Sigmoid colon (tissue), 7 donors: ENCODE measurements around the gene LPP. TPM values are rescaled to one million over a fixed set of nuclear protein-coding genes. Genes with fewer than 3 reads are reported as not detected.

Experiments
- DNase-seq: peaks from one replicate; pipeline ENCODE4 v3.0.0-alpha.2; 2019
- H3K27ac ChIP-seq, 4 donors: fragments of 200-600 bp; sonication (generic); one replicate each; pipeline ENCODE4 v1.5.1; 2016 to 2019; ENCODE audit warnings: mild to moderate bottlenecking in 1 of 4
- H3K27me3 ChIP-seq, 3 donors: fragments of 200-600 bp; sonication (generic); one replicate each; pipeline ENCODE4 v1.5.1; 2019; ENCODE audit warnings: mild to moderate bottlenecking in 1 of 3
- H3K36me3 ChIP-seq, 4 donors: fragments of 200-600 bp; sonication (generic); one replicate each; pipeline ENCODE4 v1.5.1; 2016 to 2019
- H3K4me1 ChIP-seq, 4 donors: fragments of 200-600 bp; sonication (generic); one replicate each; pipeline ENCODE4 v1.5.1; 2017 to 2019
- H3K4me3 ChIP-seq, 4 donors: fragments of 200-600 bp; sonication (generic); one replicate each; pipeline ENCODE4 v1.5.1; 2017 to 2019; ENCODE audit warnings: mild to moderate bottlenecking in 2 of 4, moderate library complexity in 1 of 4
- H3K9me3 ChIP-seq, 4 donors: fragments of 200-600 bp in 3 of 4; sonication (generic) in 3 of 4; one replicate each; pipeline versions ENCODE4 v1.5.1 to v1.6.1; 2013 to 2019
- CTCF ChIP-seq, 4 experiments: fragments of 450-650 bp in 3 of 4; fragments of 200-600 bp in 1 of 4; IDR thresholded peaks; one replicate each; pipeline ENCODE4 v1.5.1; 2016 to 2019; ENCODE audit warnings: antibody characterized with exemption in 4 of 4, mild to moderate bottlenecking in 3 of 4, moderate library complexity in 2 of 4
- EP300 ChIP-seq, 4 donors: sonication (generic); formaldehyde crosslinking; IDR thresholded peaks; one replicate each; pipeline ENCODE4 v1.6.1; 2017; ENCODE audit warnings: antibody characterized with exemption in 4 of 4
- POLR2A ChIP-seq, 2 donors: fragments of 450-650 bp; IDR thresholded peaks; one replicate each; pipeline ENCODE4 v1.6.1; 2016; ENCODE audit warnings: antibody characterized with exemption in 2 of 2, mild to moderate bottlenecking in 2 of 2, moderate library complexity in 2 of 2
- POLR2AphosphoS5 ChIP-seq, 4 donors: sonication (generic); formaldehyde crosslinking; IDR thresholded peaks; one replicate each; pipeline ENCODE4 v1.6.1; 2017; ENCODE audit warnings: antibody characterized with exemption in 4 of 4
- WGBS, 2 donors: extraction: QIAGEN DNeasy Blood & Tissue Kit; methylation state at CpG; one replicate each; pipeline ENCODE4 v1.1.7; 2013; 5-methylcytosine and 5-hydroxymethylcytosine counted together
- intact Hi-C: fragments of 100-400 bp; cut with DNase I; formaldehyde crosslinking; loops from one replicate; pipeline ENCODE4 v1.15.1; 2023
- polyA plus RNA-seq, 3 donors: library from polyadenylated mRNA; stranded (reverse); fragments of 200-250 nt; gene quantifications; one replicate each; pipeline ENCODE4 v1.2.3, GENCODE V29; 2013
- total RNA-seq, 4 donors: library from RNA; depleted of rRNA; stranded (reverse); fragments of >200 nt; gene quantifications; one replicate each; pipeline ENCODE4 v1.1.0, GENCODE V29; 2016
- donor health status: healthy with polysubstance abuse.
- donor health status: Bipolar disorder and iron deficiency.
- donor health status: healthy.

Gene LPP
- total and polyA plus RNA-seq, 7 donors: 5.3 to 1,773 (median 824) TPM

DNA sequence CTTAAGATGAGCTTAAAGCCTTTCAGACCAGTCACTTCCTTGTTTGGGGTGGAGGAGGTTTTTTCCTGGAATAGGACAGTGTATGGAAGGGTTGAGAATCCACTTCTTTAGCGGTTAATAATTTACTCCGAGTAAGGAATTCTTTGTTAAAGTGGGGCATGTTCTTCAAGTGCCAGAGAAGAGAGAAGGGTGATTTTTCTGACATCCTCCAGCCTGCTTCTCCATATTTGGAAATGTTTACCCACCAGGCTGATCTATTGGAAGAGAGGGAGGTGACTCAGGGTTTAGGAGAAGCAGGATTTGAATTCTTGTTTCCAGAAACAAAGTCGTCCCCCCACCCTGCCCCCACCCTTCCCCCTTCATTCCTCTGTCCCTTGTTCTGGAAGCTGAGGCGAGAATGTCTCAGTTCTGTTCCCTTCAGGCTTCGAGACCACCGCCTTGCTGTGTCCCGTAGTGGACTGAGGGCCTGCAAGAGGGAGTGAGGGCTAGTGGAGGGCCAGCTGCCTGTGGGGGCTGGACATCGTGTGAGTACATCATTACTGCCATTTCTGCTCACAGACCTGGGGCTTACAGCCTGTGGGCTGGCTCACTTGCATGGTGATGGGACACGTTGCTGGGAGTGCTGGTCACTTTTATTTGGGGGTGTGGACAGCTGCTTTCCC, 58.5 kb downstream of the LPP start:
- TF ChIP-seq POLR2A (IDR thresholded peaks at IDR 0.05): peak; percentile 32 to 51
- no peak for TF ChIP-seq CTCF (IDR thresholded peaks at IDR 0.05)
- peak; percentile 67 to 91 (median 77) for TF ChIP-seq POLR2AphosphoS5 (IDR thresholded peaks at IDR 0.05)
- TF ChIP-seq EP300 (IDR thresholded peaks at IDR 0.05): peak; percentile 66 to 92 (median 80)
- peak; percentile 83 for DNase-seq
- H3K4me1 ChIP-seq: peaks cover 0 to 70% (median 54%) of the 10 kb centered on the region in 4 donors
- WGBS, 2 donors: 41 to 63% methylated on average over 9 of the region's 9 CpGs
- no peaks in the 10 kb centered on the region for H3K9me3 ChIP-seq
- H3K27ac ChIP-seq: peak overlapping the region; percentile 84 to 97 (median 93)
- H3K36me3 ChIP-seq: peaks cover 0 to 10% (median 0%) of the 10 kb centered on the region in 4 donors
- peak overlapping the region; percentile 41 to 56 (median 47) for H3K4me3 ChIP-seq
- no peaks in the 10 kb centered on the region for H3K27me3 ChIP-seq
- intact Hi-C loops: loop anchor here (2.0 to 5.0 kb wide), 4 partner anchors 35 to 472 kb away; no protein-coding TSS in a partner anchor

DNA sequence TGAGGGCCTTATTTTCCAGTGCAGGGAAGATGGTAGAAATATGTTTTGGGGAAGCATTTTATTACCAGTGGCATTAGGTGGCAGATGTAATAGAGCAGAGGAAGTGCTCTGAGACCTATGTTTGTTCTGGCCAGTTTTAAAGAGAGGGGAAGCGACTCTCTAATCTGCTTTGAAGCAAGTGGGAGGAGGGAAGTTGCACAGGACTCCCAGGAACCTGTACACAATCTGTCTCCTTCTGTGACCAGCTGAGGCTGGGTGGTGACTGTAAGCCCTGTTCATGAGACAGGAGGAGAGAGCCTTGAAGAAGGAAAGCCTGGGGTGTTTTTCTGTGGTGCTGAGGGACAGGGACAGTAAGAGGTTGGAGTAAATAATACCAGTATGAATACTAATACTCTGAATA, 60.5 kb downstream of the LPP start:
- Histone ChIP-seq H3K9me3 (no peaks in the 10 kb centered on the region), H3K36me3 (peaks cover 0 to 10% (median 0%) of the 10 kb centered on the region in 4 donors), H3K4me1 (peaks cover 0 to 71% (median 58%) of the 10 kb centered on the region in 4 donors), H3K4me3 (peak overlapping the region; percentile 41 to 56 (median 47)), H3K27ac (peak overlapping the region; percentile 84 to 97 (median 93)), H3K27me3 (no peaks in the 10 kb centered on the region)
- peak; percentile 71 for DNase-seq
- intact Hi-C loops: loop anchor here (2.0 to 5.0 kb wide), 3 partner anchors 37 to 162 kb away; no protein-coding TSS in a partner anchor
- WGBS, 2 donors: 13 to 41% methylated on average over 1 of the region's 1 CpG
- TF ChIP-seq CTCF (IDR thresholded peaks at IDR 0.05) (no peak), POLR2AphosphoS5 (IDR thresholded peaks at IDR 0.05) (peak in 3 of 4 donors; percentile 20 to 50 (median 31))

DNA sequence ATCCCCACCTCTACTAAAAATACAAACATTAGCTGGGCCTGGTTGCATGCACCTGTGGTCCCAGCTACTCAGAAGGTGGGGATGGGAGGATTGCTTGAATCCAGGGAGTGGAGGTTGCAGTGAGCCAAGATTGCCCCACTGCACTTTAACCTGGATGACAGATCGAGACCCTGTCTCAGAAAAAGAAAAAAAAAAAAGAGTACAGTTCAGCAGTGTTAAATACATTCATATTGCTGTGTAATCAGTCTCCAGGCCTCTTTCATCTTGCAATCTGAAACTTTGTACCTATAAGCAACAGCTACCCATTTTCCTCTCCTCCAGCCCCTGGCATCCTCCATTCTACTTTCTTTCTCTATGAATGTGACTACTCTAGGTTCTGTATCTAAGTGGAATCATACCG, 61.2 kb downstream of the LPP start:
- no peak for DNase-seq
- Histone ChIP-seq H3K27ac (peak overlapping the region; percentile 84 to 97 (median 93)), H3K9me3 (no peaks in the 10 kb centered on the region), H3K36me3 (peaks cover 0 to 10% (median 0%) of the 10 kb centered on the region in 4 donors), H3K27me3 (no peaks in the 10 kb centered on the region), H3K4me1 (peaks cover 0 to 71% (median 62%) of the 10 kb centered on the region in 4 donors), H3K4me3 (peak overlapping the region; percentile 41 to 56 (median 47))
- no peak for TF ChIP-seq POLR2AphosphoS5 (IDR thresholded peaks at IDR 0.05)
- TF ChIP-seq POLR2A (IDR thresholded peaks at IDR 0.05): no peak
- no peak for TF ChIP-seq EP300 (IDR thresholded peaks at IDR 0.05)
- TF ChIP-seq CTCF (IDR thresholded peaks at IDR 0.05): no peak
- intact Hi-C loops: loop anchor here (2.0 kb wide), 1 partner anchor 62 kb away; no protein-coding TSS in a partner anchor
- 72 to 92% methylated on average over 2 of the region's 2 CpGs for WGBS, 2 donors

DNA sequence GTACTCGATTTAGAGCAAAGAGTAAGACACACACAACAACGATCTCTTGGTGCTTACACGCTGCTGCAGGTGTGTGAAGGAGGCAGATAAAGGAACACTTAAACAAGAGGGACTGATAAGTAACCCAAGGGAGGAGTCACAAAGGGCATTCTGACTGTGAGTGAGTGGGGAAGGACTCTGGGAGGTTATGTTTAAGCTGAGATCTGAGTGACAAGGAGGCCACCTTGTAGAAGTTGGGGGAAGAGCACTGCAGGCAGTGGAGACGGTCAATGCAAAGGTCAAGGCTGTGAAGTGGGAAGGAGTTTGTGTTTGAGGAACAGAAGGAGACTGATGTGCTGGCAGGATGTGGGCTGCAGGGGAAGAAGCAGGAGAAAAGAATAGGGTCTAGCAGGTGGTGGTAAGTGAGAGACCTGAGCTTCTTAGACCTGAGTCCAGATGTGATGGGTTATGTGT, 63.1 kb downstream of the LPP start:
- TF ChIP-seq CTCF (IDR thresholded peaks at IDR 0.05) (no peak), EP300 (IDR thresholded peaks at IDR 0.05) (no peak), POLR2A (IDR thresholded peaks at IDR 0.05) (no peak)
- Histone ChIP-seq H3K36me3 (peaks cover 0 to 10% (median 0%) of the 10 kb centered on the region in 4 donors), H3K9me3 (no peaks in the 10 kb centered on the region), H3K27me3 (no peaks in the 10 kb centered on the region), H3K27ac (peak overlapping the region; percentile 84 to 97 (median 93)), H3K4me3 (peak overlapping the region; percentile 41 to 56 (median 47)), H3K4me1 (peaks cover 2 to 78% (median 64%) of the 10 kb centered on the region in 4 donors)
- WGBS, 2 donors: 18 to 58% methylated on average over 4 of the region's 4 CpGs
- DNase-seq: no peak
- intact Hi-C loops: no loop called here
